Neural cell (in vitro differentiated cells): ENCODE results near the gene CHPF.
A peak's percentile ranks its signal among the peaks of the same experiment; 100 is the strongest.

Experiments
- EP300 ChIP-seq: fragments of 450-650 bp; conservative IDR thresholded peaks from 2 replicates; pipeline ENCODE4 v1.6.1; 2014; ENCODE audit warnings: antibody characterized with exemption, mild to moderate bottlenecking, moderate library complexity; ENCODE audit not compliant: poor library complexity, severe bottlenecking
- TF ChIP-seq, protein P1 (sequence below): fragments of 450-650 bp; IDR thresholded peaks from 2 replicates; pipeline ENCODE4 v1.5.1; 2014; ENCODE audit warnings: antibody characterized with exemption, mild to moderate bottlenecking, moderate library complexity; ENCODE audit not compliant: poor library complexity, severe bottlenecking

DNA sequence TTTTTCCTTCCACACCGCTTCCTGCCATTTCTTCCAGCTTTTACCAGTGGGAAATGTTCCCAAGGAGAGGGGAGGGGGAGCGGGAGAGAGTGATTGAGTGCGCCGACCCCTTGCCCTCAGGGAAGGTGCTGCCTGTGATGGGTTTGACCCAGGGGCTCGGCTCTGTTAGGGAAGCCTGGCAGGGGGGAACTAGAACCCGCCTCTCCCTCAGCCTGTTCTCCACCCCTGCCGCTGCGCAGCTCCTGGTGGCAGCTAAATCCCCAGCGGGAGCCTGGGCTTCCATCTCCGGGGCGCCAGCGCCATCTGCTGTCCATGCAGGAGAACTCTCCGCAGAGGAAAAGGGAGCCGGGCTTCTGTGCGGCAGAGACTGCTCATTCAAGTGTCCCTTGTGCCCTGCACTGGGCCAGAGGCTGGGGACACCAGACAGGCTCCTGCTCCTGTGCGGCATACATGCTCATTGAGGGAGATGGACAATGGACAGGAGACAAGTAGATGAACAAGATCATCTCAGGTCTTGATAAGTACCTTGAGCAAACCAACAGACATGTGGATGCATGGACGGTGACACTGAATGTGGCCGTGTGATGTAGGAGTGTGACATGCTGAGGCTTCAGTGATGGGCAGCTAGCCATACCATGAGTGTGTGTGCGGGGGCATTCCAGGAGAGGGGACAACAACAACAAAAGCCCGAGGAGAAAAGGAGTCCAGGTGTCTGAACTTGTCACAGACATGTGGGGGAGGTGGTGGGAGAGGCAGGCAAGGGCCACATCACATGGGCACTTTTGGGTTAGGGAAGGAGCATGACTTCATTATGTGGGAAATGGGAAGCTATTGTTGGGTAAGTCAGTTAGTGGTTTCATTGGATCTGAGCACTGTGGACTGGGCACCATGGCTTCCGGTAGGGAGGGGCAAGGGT, 13.3 kb downstream of the CHPF start:
- TF ChIP-seq, protein P1, sequence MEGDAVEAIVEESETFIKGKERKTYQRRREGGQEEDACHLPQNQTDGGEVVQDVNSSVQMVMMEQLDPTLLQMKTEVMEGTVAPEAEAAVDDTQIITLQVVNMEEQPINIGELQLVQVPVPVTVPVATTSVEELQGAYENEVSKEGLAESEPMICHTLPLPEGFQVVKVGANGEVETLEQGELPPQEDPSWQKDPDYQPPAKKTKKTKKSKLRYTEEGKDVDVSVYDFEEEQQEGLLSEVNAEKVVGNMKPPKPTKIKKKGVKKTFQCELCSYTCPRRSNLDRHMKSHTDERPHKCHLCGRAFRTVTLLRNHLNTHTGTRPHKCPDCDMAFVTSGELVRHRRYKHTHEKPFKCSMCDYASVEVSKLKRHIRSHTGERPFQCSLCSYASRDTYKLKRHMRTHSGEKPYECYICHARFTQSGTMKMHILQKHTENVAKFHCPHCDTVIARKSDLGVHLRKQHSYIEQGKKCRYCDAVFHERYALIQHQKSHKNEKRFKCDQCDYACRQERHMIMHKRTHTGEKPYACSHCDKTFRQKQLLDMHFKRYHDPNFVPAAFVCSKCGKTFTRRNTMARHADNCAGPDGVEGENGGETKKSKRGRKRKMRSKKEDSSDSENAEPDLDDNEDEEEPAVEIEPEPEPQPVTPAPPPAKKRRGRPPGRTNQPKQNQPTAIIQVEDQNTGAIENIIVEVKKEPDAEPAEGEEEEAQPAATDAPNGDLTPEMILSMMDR = peak; percentile 99
- TF ChIP-seq EP300 = peak; percentile 16
